ENCODE results near the gene DOCK1.

The DOCK1 gene

DNA sequence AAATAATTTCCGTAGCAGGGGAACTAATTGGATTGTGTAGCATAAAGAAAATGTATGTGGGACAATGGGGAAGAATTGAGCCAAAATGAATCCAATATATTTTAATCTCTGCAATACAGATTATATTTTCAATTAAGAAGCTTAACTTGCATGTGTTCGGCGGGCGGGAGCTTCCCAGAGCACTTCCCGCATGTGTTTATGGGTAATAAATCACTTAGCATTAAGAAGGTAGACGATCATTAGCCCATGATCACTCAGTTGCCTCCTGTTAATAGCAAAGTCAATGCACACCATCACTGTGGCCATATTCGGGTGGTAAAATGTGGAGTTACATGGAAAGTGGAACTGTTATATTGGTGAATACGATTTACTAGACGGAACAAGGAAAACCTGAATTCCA, 414.0 kb downstream of the DOCK1 start:
- H3K4me3 Mint-ChIP-seq, result no peak overlapping the region
- ATAC-seq, result no peak
- H3K4me1 Mint-ChIP-seq, result no peaks in the 10 kb centered on the region
- H3K27ac Mint-ChIP-seq, result no peak overlapping the region
- DNase-seq (ENCODE audit: low spot score in 2 of 2), result no peak
- no peaks in the 10 kb centered on the region for H3K9me3 Mint-ChIP-seq
- H3K36me3 Mint-ChIP-seq, result no peaks in the 10 kb centered on the region

DNA sequence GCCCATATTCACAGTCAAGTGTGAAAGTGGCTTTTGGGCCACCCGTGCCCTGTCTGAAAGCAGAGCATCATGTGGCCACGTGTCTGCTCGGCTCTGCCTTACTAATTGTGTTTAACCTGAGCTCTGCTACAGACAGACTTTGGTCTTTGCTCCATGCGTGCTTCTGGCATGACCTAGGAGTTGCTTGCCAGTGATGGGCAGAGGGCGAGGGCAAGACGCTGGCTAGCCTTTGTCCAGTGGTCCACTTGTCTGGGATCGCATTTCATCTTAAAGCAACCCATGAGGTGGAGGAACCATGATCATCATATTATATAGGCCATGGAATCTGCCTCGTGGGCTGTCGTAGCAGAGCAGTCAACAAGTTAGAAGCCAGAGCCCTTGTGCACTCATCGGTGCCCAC, 414.5 kb downstream of the DOCK1 start:
- DNase-seq (ENCODE audit: low spot score in 2 of 2), result no peak
- H3K9me3 Mint-ChIP-seq, result no peaks in the 10 kb centered on the region
- no peak overlapping the region for H3K27ac Mint-ChIP-seq
- ATAC-seq, result no peak
- H3K36me3 Mint-ChIP-seq, result no peaks in the 10 kb centered on the region
- no peaks in the 10 kb centered on the region for H3K4me1 Mint-ChIP-seq
- no peak overlapping the region for H3K4me3 Mint-ChIP-seq

DNA sequence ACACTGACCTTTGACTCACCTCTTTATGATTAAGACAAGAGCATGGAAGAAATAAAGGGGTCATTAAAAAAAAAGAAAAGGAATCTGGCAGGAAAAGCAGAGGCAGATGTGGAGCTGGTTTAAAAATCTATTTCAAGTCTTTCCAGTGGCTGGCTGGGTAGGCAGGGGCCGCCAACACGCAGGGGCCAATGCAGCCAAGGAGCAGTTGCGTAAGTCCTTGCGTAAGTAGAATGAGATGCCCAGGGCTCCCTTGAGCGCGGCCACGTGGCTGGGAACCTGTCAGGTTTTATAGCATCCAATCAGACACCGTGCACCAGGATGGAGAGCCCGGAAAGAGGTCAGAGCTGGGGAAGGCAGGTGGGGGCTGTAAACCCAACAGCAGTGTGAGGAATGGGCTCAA, 414.9 kb downstream of the DOCK1 start:
- Mint-ChIP-seq H3K36me3 (no peaks in the 10 kb centered on the region), H3K9me3 (no peaks in the 10 kb centered on the region), H3K4me3 (no peak overlapping the region), H3K4me1 (no peaks in the 10 kb centered on the region), H3K27ac (no peak overlapping the region)
- no peak for ATAC-seq
- DNase-seq (ENCODE audit: low spot score in 2 of 2), result no peak

- Mint-ChIP-seq H3K4me1 (no peaks in the 10 kb centered on the region), H3K4me3 (no peak overlapping the region), H3K27ac (no peak overlapping the region), H3K9me3 (no peaks in the 10 kb centered on the region), H3K36me3 (no peaks in the 10 kb centered on the region)
- no peak for DNase-seq (ENCODE audit: low spot score in 2 of 2)
- no peak for ATAC-seq
These were observed 417.1 kb downstream of the DOCK1 start for GRCh38 chr10:127322286-127322685.

- no peak for ATAC-seq
- peaks cover 2% of the 10 kb centered on the region for H3K9me3 Mint-ChIP-seq
- H3K36me3 Mint-ChIP-seq, result no peaks in the 10 kb centered on the region
- no peaks in the 10 kb centered on the region for H3K4me1 Mint-ChIP-seq
- no peak overlapping the region for H3K4me3 Mint-ChIP-seq
- H3K27ac Mint-ChIP-seq, result no peak overlapping the region
- DNase-seq (ENCODE audit: low spot score in 2 of 2), result no peak
These were observed 420.3 kb downstream of the DOCK1 start for GRCh38 chr10:127325506-127325905.

DNA sequence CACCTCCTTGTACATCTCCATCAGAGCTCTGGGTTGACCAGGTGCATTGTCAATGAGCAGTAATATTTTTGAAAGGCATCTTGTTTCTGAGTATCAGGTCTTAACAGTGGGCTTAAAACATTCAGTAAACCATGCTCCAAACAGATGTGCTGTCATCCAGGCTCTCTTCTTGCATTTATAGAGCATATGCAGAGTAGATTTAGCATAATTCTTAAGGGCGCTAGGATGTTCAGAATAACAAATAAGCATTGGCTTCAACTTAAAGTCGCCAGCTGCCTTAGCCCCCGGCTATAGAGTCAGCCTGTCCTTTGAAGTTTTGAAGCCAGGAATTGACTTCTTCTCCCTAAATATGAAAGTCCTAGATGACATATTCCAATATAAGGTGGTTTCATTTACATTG, 421.7 kb downstream of the DOCK1 start:
- Mint-ChIP-seq H3K36me3 (no peaks in the 10 kb centered on the region), H3K9me3 (peaks cover 2% of the 10 kb centered on the region), H3K4me3 (no peak overlapping the region), H3K4me1 (no peaks in the 10 kb centered on the region), H3K27ac (no peak overlapping the region)
- ATAC-seq (no peak), DNase-seq (ENCODE audit: low spot score in 2 of 2) (no peak)

- Mint-ChIP-seq H3K4me3 (no peak overlapping the region), H3K27ac (no peak overlapping the region), H3K9me3 (peaks cover 2% of the 10 kb centered on the region), H3K4me1 (no peaks in the 10 kb centered on the region), H3K36me3 (no peaks in the 10 kb centered on the region)
- ATAC-seq, result no peak
- no peak for DNase-seq (ENCODE audit: low spot score in 2 of 2)
These were observed 426.5 kb downstream of the DOCK1 start for GRCh38 chr10:127331696-127332095.

DNA sequence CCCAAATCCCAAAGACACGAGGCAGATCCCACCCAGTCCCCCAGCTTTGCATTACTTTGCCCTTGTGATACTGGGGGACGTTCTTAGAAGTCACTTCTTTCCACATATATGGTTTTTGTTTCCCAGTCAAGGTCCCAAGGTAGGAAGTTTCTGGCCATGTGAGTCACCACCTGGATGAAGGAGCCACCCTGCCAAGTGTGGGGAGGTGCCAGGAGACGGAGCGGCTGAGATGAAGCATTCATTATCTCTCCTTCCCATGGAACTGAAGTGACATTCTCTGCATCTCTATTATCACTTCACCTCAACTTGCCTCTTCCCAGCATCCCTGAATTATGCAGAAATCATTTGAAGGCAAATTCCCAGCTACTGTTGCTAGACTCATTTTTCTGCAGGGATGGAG, 427.4 kb downstream of the DOCK1 start:
- ATAC-seq, result no peak

GRCh38 chr10:127337801-127338200, 432.6 kb downstream of the DOCK1 start:
- Mint-ChIP-seq H3K4me1 (no peaks in the 10 kb centered on the region), H3K4me3 (no peak overlapping the region), H3K9me3 (no peaks in the 10 kb centered on the region), H3K27ac (no peak overlapping the region), H3K36me3 (no peaks in the 10 kb centered on the region)
- ATAC-seq (no peak), DNase-seq (ENCODE audit: low spot score in 2 of 2) (no peak)

More for the DNA sequence above, 427.4 kb downstream of the DOCK1 start:
- H3K27ac Mint-ChIP-seq, result no peak overlapping the region
- no peak overlapping the region for H3K4me3 Mint-ChIP-seq
- peaks cover 2% of the 10 kb centered on the region for H3K9me3 Mint-ChIP-seq
- H3K36me3 Mint-ChIP-seq, result no peaks in the 10 kb centered on the region
- no peaks in the 10 kb centered on the region for H3K4me1 Mint-ChIP-seq
- no peak for DNase-seq (ENCODE audit: low spot score in 2 of 2)

GRCh38 chr10:127338399-127339110, 433.3 kb downstream of the DOCK1 start:
- DNase-seq (ENCODE audit: low spot score in 2 of 2) (no peak), ATAC-seq (no peak)
- H3K4me1 Mint-ChIP-seq, result no peaks in the 10 kb centered on the region
- H3K4me3 Mint-ChIP-seq, result no peak overlapping the region
- H3K36me3 Mint-ChIP-seq, result no peaks in the 10 kb centered on the region
- no peak overlapping the region for H3K27ac Mint-ChIP-seq
- H3K9me3 Mint-ChIP-seq, result no peaks in the 10 kb centered on the region

DNA sequence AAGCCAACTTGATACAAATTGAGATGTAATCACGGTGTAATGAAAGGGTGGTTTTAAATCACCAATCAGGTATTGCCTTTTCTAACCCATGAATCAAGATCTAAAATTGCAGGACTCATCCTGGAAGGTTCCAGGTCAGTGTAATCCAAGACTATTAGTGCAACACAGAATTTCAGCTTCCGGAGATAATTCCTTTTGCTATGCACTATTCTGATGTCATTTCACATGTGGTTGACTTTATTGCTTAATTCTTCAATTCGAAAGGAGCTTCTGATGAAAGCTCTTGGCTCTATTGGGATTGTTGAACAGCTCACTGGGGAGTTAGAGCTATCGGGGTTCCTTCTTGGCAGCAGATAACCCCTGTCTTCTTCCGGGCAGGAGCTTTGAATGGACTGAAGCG, 438.6 kb downstream of the DOCK1 start:
- DNase-seq (ENCODE audit: low spot score in 2 of 2) (no peak), ATAC-seq (no peak)
- Mint-ChIP-seq H3K4me3 (no peak overlapping the region), H3K27ac (no peak overlapping the region), H3K4me1 (no peaks in the 10 kb centered on the region), H3K36me3 (no peaks in the 10 kb centered on the region), H3K9me3 (no peaks in the 10 kb centered on the region)

GRCh38 chr10:127344346-127344745, 439.1 kb downstream of the DOCK1 start:
- ATAC-seq, result no peak
- Mint-ChIP-seq H3K9me3 (no peaks in the 10 kb centered on the region), H3K36me3 (no peaks in the 10 kb centered on the region), H3K27ac (no peak overlapping the region), H3K4me3 (no peak overlapping the region), H3K4me1 (no peaks in the 10 kb centered on the region)
- DNase-seq (ENCODE audit: low spot score in 2 of 2), result no peak

DNA sequence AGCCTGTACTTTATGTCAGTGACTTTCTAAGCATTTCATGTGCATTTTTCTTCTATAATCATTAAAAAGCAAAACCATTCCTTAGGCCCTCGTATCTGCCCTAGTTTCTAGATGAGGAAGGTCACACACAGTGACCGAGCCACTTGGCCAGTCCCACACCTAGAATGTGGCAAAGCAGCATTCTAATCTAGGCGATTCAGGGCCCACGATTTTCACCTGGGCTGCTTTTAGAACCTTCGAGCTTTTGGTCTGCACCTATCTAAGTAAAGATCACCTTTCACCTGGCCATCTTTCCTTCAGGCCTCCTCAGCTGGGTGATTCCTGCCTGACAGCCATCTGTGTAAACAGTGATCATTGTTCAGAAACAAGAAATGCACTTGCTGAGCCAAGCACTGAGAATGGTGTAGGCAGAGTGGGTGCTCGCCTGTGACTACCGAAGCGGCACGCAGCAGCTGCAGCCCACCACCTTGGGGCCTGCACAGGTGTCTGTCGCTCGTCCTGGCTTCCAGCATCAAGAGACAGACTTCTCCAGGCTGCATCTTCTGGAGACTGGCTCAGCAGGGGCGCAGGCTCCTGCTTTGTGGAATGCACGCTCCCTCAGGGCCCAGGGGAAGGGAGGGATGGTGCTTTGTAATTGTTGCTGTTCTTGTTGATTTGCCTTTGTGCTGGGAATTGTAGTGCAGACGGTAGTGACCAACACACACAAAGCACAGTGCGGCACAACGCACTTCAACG, 440.2 kb downstream of the DOCK1 start:
- H3K27ac Mint-ChIP-seq, result no peak overlapping the region
- H3K9me3 Mint-ChIP-seq, result no peaks in the 10 kb centered on the region
- H3K4me3 Mint-ChIP-seq, result no peak overlapping the region
- no peaks in the 10 kb centered on the region for H3K36me3 Mint-ChIP-seq
- ATAC-seq, result no peak
- H3K4me1 Mint-ChIP-seq, result no peaks in the 10 kb centered on the region
- DNase-seq (ENCODE audit: low spot score in 2 of 2), result no peak

GRCh38 chr10:127346604-127347003, 441.4 kb downstream of the DOCK1 start:
- no peak overlapping the region for H3K27ac Mint-ChIP-seq

DNA sequence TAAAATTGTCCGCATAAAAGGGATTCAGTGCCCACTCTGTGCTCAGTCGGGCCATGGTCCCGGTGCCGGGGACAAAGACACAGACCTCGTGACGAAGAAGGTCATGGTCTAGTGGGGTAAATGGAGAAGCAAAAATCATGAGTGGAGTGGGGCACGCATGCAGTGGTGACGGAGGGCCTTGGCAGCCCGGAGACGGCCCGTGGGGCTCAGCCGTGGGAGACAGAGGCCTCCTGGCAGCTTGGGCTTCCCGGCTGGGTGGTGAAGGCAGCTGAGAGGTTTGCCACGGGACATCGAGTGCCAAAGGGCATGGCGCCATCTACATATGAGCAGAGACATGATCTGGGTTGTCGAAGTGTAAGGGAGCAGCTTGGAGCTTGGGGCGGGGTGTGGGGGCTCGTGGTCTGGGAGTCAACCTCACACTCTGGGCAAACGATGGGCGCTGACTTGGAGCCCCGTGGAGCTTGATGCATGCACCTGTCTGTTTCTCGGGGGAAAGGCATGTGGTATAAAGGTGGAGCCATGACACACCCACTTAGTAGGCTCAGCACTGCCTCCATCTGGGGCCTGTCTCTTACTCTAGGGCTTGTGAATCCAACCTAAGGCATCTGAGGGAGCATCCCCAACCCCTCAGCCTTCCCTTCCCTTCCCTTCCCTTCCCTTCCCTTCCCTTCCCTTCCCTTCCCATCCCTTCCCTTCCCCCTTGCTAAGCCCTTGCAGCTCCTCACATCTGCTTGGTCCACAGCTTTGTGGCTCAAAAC, 442.2 kb downstream of the DOCK1 start:
- no peaks in the 10 kb centered on the region for H3K9me3 Mint-ChIP-seq
- no peaks in the 10 kb centered on the region for H3K36me3 Mint-ChIP-seq
- no peaks in the 10 kb centered on the region for H3K4me1 Mint-ChIP-seq
- ATAC-seq (no peak), DNase-seq (ENCODE audit: low spot score in 2 of 2) (no peak)
- peak overlapping the region; percentile 29 for H3K27ac Mint-ChIP-seq
- H3K4me3 Mint-ChIP-seq, result no peak overlapping the region

More at GRCh38 chr10:127346604-127347003, 441.4 kb downstream of the DOCK1 start:
- no peaks in the 10 kb centered on the region for H3K36me3 Mint-ChIP-seq
- H3K9me3 Mint-ChIP-seq, result no peaks in the 10 kb centered on the region
- DNase-seq (ENCODE audit: low spot score in 2 of 2), result no peak
- H3K4me1 Mint-ChIP-seq, result no peaks in the 10 kb centered on the region
- H3K4me3 Mint-ChIP-seq, result no peak overlapping the region
- ATAC-seq, result peak; percentile 47

GRCh38 chr10:127349737-127350136, 444.5 kb downstream of the DOCK1 start:
- Mint-ChIP-seq H3K4me3 (no peak overlapping the region), H3K9me3 (no peaks in the 10 kb centered on the region), H3K36me3 (no peaks in the 10 kb centered on the region), H3K27ac (no peak overlapping the region), H3K4me1 (no peaks in the 10 kb centered on the region)
- DNase-seq (ENCODE audit: low spot score in 2 of 2) (no peak), ATAC-seq (no peak)
